Measurements from ENCODE around the gene GGACT.
"Not testable (repeated sequence)": the region's sequence is repeated elsewhere in the genome, so short reads cannot be mapped to it uniquely, and the experiment has no call there.

The GGACT gene

DNA sequence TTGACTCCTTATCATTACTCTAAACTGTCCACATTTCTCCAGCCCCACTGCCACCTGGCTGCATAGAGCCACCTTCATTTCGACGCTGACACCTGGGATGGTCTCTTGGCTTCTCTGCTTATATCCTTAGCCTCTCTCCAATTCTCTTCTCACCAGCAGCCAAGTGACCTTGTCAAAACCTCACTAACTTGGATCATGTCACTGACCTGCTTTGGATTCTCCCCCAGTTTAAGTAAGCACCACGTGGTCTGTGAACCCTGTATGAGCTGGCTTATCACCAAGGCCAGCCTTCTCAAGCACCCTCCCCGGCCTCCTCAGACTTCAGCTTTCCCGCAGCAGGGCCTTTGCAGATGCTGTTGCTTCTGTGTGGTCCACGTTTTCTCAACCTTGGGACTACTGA, 12.3 kb upstream of the GGACT start:
- no peak for DNase-seq (ENCODE audit: low spot score)

GRCh38 chr13:100600461-100600860, 11.9 kb upstream of the GGACT start:
- DNase-seq (ENCODE audit: low spot score): no peak

DNA sequence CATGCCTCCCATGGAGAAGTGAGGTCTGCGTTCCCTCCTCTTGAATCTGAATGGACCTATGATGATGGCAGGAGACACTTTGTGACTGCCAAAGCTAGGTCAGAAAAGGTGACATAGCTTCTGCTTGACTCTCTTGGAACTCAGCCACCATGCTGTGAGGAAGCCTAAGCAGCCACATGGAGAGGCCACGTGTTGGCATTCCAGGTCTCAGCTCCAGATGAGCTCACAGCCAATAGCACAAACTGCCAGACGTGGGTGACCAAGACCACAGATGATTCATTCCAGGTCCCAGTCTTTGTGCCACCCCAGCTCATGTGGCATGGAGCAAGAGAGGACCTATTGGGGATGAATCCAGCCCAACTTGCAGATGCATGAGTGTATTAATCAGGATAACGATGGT, 8.7 kb upstream of the GGACT start:
- DNase-seq (ENCODE audit: low spot score): no peak

GRCh38 chr13:100596516-100596915, 7.9 kb upstream of the GGACT start:
- no peak for DNase-seq (ENCODE audit: low spot score)

GRCh38 chr13:100594731-100595130, 6.1 kb upstream of the GGACT start:
- no peak for DNase-seq (ENCODE audit: low spot score)

DNA sequence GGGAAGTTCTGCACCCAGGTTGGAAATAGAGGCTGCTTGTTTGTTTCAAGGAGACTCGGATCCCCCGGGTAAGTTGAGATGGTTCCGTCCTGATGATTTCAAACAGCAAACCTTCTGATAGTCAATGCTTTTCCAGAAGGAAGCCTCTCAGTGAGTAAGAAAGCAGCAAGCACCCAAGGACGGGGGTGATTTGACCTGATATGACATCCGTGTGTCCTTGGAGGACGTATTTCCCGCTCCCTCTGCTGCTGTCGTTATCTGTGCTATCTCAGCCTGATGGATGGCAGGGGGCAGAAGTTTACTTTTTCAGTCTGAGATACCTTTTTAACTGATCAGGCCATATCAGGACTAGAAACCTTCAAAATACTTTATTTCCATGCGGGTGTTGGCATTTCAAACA, 5.7 kb upstream of the GGACT start:
- DNase-seq (ENCODE audit: low spot score): no peak

- no peak for DNase-seq (ENCODE audit: low spot score)
These were observed 663 bp upstream of the GGACT start for GRCh38 chr13:100589178-100589725.

- no peak for DNase-seq (ENCODE audit: low spot score)
These were observed 3.7 kb downstream of the GGACT start for GRCh38 chr13:100584896-100585295.

DNA sequence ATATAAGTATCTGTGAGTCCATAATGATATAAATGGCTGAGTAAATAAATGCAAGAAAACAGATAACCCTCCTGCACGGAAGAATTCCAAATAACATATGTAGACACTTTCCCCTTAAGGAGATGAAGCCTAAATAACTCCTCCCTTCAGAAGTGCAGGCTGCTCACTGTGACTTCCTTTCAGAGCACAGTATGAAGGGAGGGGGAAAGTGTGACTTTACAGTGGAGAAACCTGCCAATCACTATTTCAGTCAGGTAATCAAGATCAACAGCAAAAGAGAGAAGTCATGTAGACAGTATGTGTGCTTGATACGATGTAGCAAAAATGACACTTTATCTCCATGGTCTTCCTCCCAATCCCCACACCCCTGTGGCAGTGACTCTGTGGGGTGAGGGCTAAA, 7.1 kb downstream of the GGACT start:
- DNase-seq (ENCODE audit: low spot score): no peak

DNA sequence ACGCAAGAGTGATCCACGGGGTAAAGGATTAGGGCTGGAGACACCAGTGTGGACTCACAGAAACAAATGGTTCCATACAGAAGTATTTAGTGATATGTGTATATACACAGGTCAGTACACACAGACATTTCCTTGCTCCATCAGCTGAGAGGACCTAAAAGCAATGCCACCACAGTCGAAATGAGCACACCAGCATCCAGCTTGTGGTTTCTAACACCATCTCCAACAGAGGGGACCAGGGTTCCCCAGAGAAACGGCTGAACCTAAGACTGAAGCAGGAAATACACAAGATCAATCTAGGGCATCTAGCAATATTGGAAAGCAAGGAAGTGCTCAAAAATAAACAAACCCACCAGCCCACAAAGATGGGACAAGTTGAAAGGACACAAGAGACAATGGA, 7.6 kb downstream of the GGACT start:
- DNase-seq (ENCODE audit: low spot score): no peak

DNA sequence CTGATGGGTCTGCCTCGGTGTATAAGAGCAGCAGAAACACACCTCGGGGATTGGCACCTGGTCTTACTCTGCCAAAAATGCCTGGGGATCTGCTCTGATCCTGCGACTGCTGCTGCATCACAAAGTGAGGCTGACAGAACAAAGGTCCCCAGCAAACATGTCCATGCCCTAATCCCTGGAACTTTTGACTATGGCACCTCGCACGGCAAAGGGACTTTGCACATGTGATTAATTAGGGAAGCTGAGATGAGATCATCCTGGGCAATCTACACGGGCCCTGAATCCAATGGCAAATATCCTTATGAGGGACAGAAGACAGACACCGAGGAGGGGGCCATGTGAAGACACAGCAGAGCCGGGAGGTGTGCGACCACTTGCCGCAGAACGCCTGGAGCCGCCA, 8.5 kb downstream of the GGACT start:
- DNase-seq (ENCODE audit: low spot score): no peak

DNA sequence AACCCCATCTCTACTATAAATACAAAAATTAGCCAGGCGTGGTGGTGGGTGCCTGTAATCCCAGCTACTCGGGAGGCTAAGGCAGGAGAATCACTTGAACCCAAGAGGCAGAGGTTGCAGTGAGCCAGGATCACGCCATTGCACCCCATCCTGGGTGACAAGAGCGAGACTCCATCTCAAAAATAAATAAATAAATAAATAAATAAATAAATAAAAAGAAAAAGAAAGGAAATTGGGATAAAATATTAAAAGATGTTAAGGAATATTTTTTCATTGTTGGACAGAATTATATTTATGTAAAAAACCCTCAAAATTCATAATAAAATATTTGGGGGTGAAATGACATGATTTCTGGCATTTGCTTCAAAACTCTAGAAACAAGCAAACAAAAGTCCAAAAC, 11.3 kb downstream of the GGACT start:
- not testable (repeated sequence) for DNase-seq (ENCODE audit: low spot score)

DNA sequence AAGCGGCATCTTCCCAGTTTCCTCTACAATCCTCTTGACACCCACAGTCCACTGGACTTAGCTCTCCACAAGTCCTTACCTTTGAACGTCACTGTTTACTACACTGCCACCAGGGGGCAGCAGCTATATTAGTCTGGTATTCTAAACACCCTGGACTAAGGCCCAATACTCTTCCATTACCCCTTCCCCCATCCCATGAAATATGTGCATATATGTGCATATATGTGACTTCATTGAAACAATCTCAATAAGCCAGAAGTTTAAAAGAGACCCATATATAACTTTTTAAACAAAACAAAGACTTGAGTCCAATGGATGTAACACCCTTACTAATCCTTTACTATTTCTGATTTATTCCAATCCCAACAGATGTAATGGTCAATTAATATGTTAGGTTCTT, 15.5 kb downstream of the GGACT start:
- DNase-seq (ENCODE audit: low spot score): peak; percentile 54

- DNase-seq (ENCODE audit: low spot score): no peak
These were observed 22.0 kb downstream of the GGACT start for GRCh38 chr13:100566543-100566942.

- no peak for DNase-seq (ENCODE audit: low spot score)
These were observed 23.3 kb downstream of the GGACT start for GRCh38 chr13:100565286-100565685.

DNA sequence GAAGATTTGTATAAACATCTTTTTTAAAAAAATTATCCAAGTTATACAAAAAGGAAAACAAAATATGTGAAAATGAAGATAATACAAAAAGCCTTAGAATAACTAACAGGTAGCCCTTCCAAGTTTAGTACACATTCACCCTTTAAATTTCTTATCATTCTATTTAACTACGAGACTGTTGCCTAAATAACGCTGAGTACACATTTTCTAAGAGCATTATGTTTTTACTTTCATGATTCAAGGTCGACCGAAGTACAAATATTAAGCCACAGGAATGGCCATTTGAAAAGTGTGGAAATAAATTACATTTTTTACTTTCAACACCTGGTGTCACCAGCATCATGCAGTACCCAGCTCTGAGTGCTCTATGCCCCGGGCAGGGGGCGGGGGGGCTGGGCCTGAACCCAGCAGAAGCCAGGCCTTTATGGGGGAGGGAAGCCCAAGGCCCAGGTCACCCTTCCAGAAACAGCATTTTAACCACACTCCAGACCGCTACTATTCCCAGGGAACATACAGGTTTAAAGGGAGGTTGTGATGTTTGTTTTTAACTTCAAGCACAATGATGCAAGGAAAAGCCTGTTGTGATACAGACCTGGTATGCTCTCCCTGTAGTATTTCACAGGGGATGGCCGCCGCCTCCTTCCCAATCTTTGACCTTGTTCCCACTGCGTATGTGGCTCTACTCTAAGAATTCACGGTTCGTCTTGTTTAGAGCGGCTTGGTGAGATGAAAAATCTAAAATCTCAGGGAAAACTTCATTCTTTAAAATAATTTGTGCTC, 24.0 kb downstream of the GGACT start:
- no peak for DNase-seq (ENCODE audit: low spot score)

DNA sequence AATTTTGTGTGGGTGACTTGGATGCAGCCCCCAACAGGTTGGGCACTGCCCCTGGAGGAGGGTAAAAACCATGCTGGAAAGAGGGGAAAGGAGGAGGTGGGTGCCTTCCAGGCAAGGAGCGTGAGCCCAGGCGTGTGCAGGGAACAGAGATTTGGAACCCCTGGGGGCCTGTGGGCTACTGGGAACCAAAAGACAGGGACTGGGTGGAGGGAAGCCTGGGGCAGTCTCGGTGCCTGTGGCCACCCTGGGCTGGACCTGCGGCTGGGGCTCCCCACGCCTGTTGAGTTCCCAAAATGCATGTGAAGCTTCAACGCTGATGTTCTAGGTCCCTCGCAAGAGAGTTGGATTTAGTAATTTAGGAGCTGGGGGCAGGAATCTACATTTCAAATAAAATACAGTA, 24.8 kb downstream of the GGACT start:
- no peak for DNase-seq (ENCODE audit: low spot score)

GRCh38 chr13:100561599-100562204, 26.9 kb downstream of the GGACT start:
- no peak for DNase-seq (ENCODE audit: low spot score)

GRCh38 chr13:100561158-100561499, 27.5 kb downstream of the GGACT start:
- no peak for DNase-seq (ENCODE audit: low spot score)

GRCh38 chr13:100560498-100561157, 28.0 kb downstream of the GGACT start:
- no peak for DNase-seq (ENCODE audit: low spot score)

GRCh38 chr13:100559886-100560285, 28.7 kb downstream of the GGACT start:
- no peak for DNase-seq (ENCODE audit: low spot score)

- DNase-seq (ENCODE audit: low spot score): no peak
These were observed 35.8 kb downstream of the GGACT start for GRCh38 chr13:100552755-100553154.

DNA sequence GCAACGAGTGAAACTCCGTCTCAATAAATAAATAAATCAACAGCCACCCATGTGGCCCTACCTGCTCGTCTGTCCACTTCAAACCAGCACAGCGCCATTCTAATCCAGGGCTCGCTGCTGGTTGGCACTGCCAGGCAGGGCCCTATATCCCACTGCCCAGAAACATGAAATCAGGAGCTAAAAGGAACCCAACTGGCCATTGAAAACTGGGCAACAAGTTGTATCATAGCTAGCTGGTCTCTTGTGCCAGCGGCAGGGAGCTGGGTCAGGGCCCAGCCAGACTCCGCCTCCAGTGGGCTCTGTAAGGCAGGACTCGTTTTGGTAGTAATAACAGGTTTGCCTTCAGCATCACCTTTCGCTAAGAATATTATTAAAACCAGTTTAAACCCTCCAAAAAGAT, 39.3 kb downstream of the GGACT start:
- DNase-seq (ENCODE audit: low spot score): no peak
